H1 (cell line): ENCODE results near the gene VASH1. TPM values are rescaled to one million over a fixed set of nuclear protein-coding genes. Genes with fewer than 3 reads are reported as not detected.

Source experiments
- CTCF ChIA-PET: fragments of 300-600 bp; sonication (Branson Sonifier 250); formaldehyde crosslinking; loops from one replicate; lab custom pipeline; 2021; ENCODE audit not compliant: partially characterized antibody; lab: Charles Lee
- POLR2A ChIA-PET: fragments of 300-600 bp; sonication (Branson Sonifier 250); formaldehyde crosslinking; loops from one replicate; lab custom pipeline; 2021; ENCODE audit warnings: inconsistent platforms; ENCODE audit not compliant: partially characterized antibody; lab: Charles Lee
- DNase-seq, 2 experiments: peaks; one replicate each; pipeline versions ENCODE4 v3.0.0 to v3.0.0-alpha.2; 2010 to 2022; ENCODE audit warnings: low spot score in 2 of 2, low read depth in 1 of 2, mixed read lengths in 1 of 2
- FAIRE-seq: peaks from 2 replicates; lab custom pipeline; 2011; peaks lifted over from hg19 to GRCh38; lab: Jason Lieb, UNC
- H2AFZ ChIP-seq: 2 replicates; pipeline ENCODE4 v1.8.1; 2012; ENCODE audit warnings: low read length, inconsistent platforms
- H2AK5ac ChIP-seq: 2 replicates; pipeline ENCODE4 v1.6.1; 2013; ENCODE audit warnings: low read depth, low read length
- H2BK120ac ChIP-seq: replicated peaks from 2 replicates; pipeline ENCODE3; 2013; ENCODE audit warnings: low read depth, low read length, inconsistent platforms
- H2BK12ac ChIP-seq: 2 replicates; pipeline ENCODE4 v1.6.1; 2013; ENCODE audit warnings: low read depth, low read length
- H2BK15ac ChIP-seq: 2 replicates; pipeline ENCODE4 v1.6.1; 2013; ENCODE audit warnings: low read length
- H2BK20ac ChIP-seq: 2 replicates; pipeline ENCODE4 v1.6.1; 2013; ENCODE audit warnings: low read length
- H2BK5ac ChIP-seq: 2 replicates; pipeline ENCODE4 v1.6.1; 2013; ENCODE audit warnings: low read depth, low read length
- H3K14ac ChIP-seq: 2 replicates; pipeline ENCODE4 v1.6.1; 2013; ENCODE audit warnings: inconsistent platforms; ENCODE audit not compliant: insufficient read length
- H3K18ac ChIP-seq: 2 replicates; pipeline ENCODE4 v1.6.1; 2013; ENCODE audit warnings: low read length; ENCODE audit errors: extremely low read depth
- H3K23ac ChIP-seq: 2 replicates; pipeline ENCODE4 v1.6.1; 2013; ENCODE audit warnings: inconsistent platforms; ENCODE audit not compliant: insufficient read length
- H3K23me2 ChIP-seq: 2 replicates; pipeline ENCODE4 v1.6.1; 2013; ENCODE audit warnings: low read depth, low read length
- H3K27ac ChIP-seq: 2 replicates; pipeline ENCODE4 v1.6.1; 2011; ENCODE audit warnings: low read depth, low read length, inconsistent platforms
- H3K27me3 ChIP-seq, 4 experiments: replicated peaks in 1 of 4; 1 replicate in 1 of 4; 2 replicates in 3 of 4; pipeline versions ENCODE4 v1.6.1 to v1.8.1; 2011 to 2013; ENCODE audit warnings: low read length in 3 of 4, mild to moderate bottlenecking in 3 of 4, inconsistent platforms in 2 of 4, mixed read lengths in 2 of 4, moderate library complexity in 1 of 4; ENCODE audit not compliant: control insufficient read depth in 3 of 4, insufficient read depth in 3 of 4; ENCODE audit errors: extremely low read depth in 1 of 4
- H3K36me3 ChIP-seq, 4 experiments: 2 replicates each; pipeline versions ENCODE4 v1.6.1 to v1.8.1; 2011 to 2013; ENCODE audit warnings: mild to moderate bottlenecking in 4 of 4, low read length in 3 of 4, moderate library complexity in 2 of 4, control low read depth in 1 of 4, inconsistent platforms in 1 of 4; ENCODE audit not compliant: insufficient read depth in 4 of 4, control insufficient read depth in 2 of 4
- H3K4ac ChIP-seq: replicated peaks from 2 replicates; pipeline ENCODE3; 2013; ENCODE audit warnings: low read length, low read depth, mixed read lengths, inconsistent platforms; ENCODE audit not compliant: insufficient read length
- H3K4me1 ChIP-seq, 4 experiments: replicated peaks in 1 of 4; 1 replicate in 1 of 4; 2 replicates in 3 of 4; pipeline versions ENCODE4 v1.6.1 to v1.8.1; 2011 to 2013; ENCODE audit warnings: low read length in 3 of 4, inconsistent platforms in 2 of 4, mixed read lengths in 1 of 4; ENCODE audit not compliant: insufficient read depth in 4 of 4, control insufficient read depth in 3 of 4
- H3K4me2 ChIP-seq, 2 experiments: 2 replicates each; pipeline versions ENCODE4 v1.6.1 to v1.8.1; 2011 to 2013; ENCODE audit warnings: low read depth in 2 of 2, low read length in 2 of 2, control low read depth in 1 of 2, inconsistent platforms in 1 of 2, mild to moderate bottlenecking in 1 of 2; ENCODE audit not compliant: insufficient read depth in 1 of 2
- H3K4me3 ChIP-seq, 4 experiments: fragments of 200-600, 300-600 bp in 1 of 4; sonication (generic), shearing (Covaris generic), sonication (Bioruptor Twin) in 1 of 4; 2 replicates each; pipeline versions ENCODE4 v1.5.1 to v1.8.1; 2011 to 2016; ENCODE audit warnings: low read length in 4 of 4, low read depth in 3 of 4, control low read depth in 2 of 4, inconsistent platforms in 2 of 4, mild to moderate bottlenecking in 2 of 4, mixed read lengths in 1 of 4, moderate library complexity in 1 of 4; ENCODE audit not compliant: insufficient read depth in 2 of 4; ENCODE audit errors: extremely low read depth in 1 of 4
- H3K56ac ChIP-seq: replicated peaks from 2 replicates; pipeline ENCODE3; 2013; ENCODE audit warnings: low read depth, mild to moderate bottlenecking, mixed read lengths, low read length, inconsistent platforms; ENCODE audit not compliant: insufficient read length
- H3K79me1 ChIP-seq: 2 replicates; pipeline ENCODE4 v1.6.1; 2013; ENCODE audit warnings: low read depth, low read length, control low read depth
- H3K79me2 ChIP-seq, 2 experiments: 2 replicates each; pipeline versions ENCODE4 v1.6.1 to v1.8.1; 2012 to 2013; ENCODE audit warnings: low read length in 2 of 2, mild to moderate bottlenecking in 2 of 2, inconsistent platforms in 1 of 2; ENCODE audit not compliant: insufficient read depth in 2 of 2, control insufficient read depth in 1 of 2
- H3K9ac ChIP-seq, 4 experiments: replicated peaks in 1 of 4; 1 replicate in 1 of 4; 2 replicates in 3 of 4; pipeline versions ENCODE4 v1.6.1 to v1.8.1; 2011 to 2013; ENCODE audit warnings: low read depth in 3 of 4, low read length in 3 of 4, control low read depth in 2 of 4, mild to moderate bottlenecking in 2 of 4, moderate library complexity in 2 of 4, inconsistent platforms in 1 of 4; ENCODE audit errors: extremely low read depth in 1 of 4
- H3K9me3 ChIP-seq, 2 experiments: 2 replicates each; pipeline versions ENCODE4 v1.6.1 to v1.8.1; 2012 to 2013; ENCODE audit warnings: mild to moderate bottlenecking in 2 of 2, moderate library complexity in 2 of 2, control low read depth in 1 of 2, inconsistent platforms in 1 of 2, low read depth in 1 of 2, low read length in 1 of 2, mixed read lengths in 1 of 2; ENCODE audit not compliant: insufficient read depth in 2 of 2
- H4K20me1 ChIP-seq, 2 experiments: replicated peaks in 1 of 2; 2 replicates each; pipeline versions ENCODE3 to v1.8.1; 2011 to 2013; ENCODE audit warnings: inconsistent platforms in 2 of 2, low read length in 2 of 2, mild to moderate bottlenecking in 1 of 2; ENCODE audit not compliant: insufficient read depth in 2 of 2, control insufficient read depth in 1 of 2
- H4K5ac ChIP-seq: 2 replicates; pipeline ENCODE4 v1.6.1; 2013; ENCODE audit warnings: low read length, low read depth, mixed read lengths, inconsistent platforms; ENCODE audit not compliant: insufficient read length
- H4K8ac ChIP-seq: 2 replicates; pipeline ENCODE4 v1.8.0; 2013; ENCODE audit warnings: mild to moderate bottlenecking, moderate library complexity, low read length, inconsistent platforms; ENCODE audit not compliant: insufficient read depth; ENCODE audit errors: extremely low read depth
- H4K91ac ChIP-seq: replicated peaks from 2 replicates; pipeline ENCODE3; 2013; ENCODE audit warnings: low read length, mixed read lengths, inconsistent platforms; ENCODE audit not compliant: insufficient read length
- CHD2 ChIP-seq: IDR thresholded peaks from 2 replicates; pipeline ENCODE4 v1.6.1; 2012; ENCODE audit warnings: low read length, improper control_type of control experiment
- CTBP2 ChIP-seq: IDR thresholded peaks from 2 replicates; pipeline ENCODE4 v1.7.0; 2011; ENCODE audit warnings: borderline replicate concordance, mild to moderate bottlenecking, moderate library complexity, mixed read lengths, low read length; ENCODE audit not compliant: insufficient read depth, insufficient read length
- EP300 ChIP-seq, 2 experiments: IDR thresholded peaks; 1 replicate in 1 of 2; 2 replicates in 1 of 2; pipeline ENCODE4 v1.6.1; 2011 to 2012; ENCODE audit warnings: low read depth in 2 of 2, low read length in 2 of 2, mild to moderate bottlenecking in 2 of 2, borderline replicate concordance in 1 of 2, inconsistent platforms in 1 of 2, moderate library complexity in 1 of 2
- JUN ChIP-seq: IDR thresholded peaks from 2 replicates; pipeline ENCODE4 v1.6.1; 2011; ENCODE audit warnings: low read depth, mild to moderate bottlenecking, improper control_type of control experiment, low read length
- JUND ChIP-seq: IDR thresholded peaks from 2 replicates; pipeline ENCODE4 v1.6.1; 2011; ENCODE audit warnings: mild to moderate bottlenecking, improper control_type of control experiment, low read length
- MAFK ChIP-seq: IDR thresholded peaks from 2 replicates; pipeline ENCODE4 v1.6.1; 2012; ENCODE audit warnings: low read depth, mild to moderate bottlenecking, improper control_type of control experiment, low read length
- NANOG ChIP-seq: IDR thresholded peaks from 2 replicates; pipeline ENCODE4 v1.6.1; 2011; ENCODE audit warnings: low read length, low read depth, mild to moderate bottlenecking, inconsistent platforms; ENCODE audit not compliant: insufficient read depth, poor library complexity, severe bottlenecking
- NRF1 ChIP-seq: IDR thresholded peaks from 2 replicates; pipeline ENCODE4 v1.6.1; 2011; ENCODE audit warnings: mild to moderate bottlenecking, low read depth, low read length, improper control_type of control experiment
- POLR2A ChIP-seq, 2 experiments: IDR thresholded peaks; 1 replicate in 1 of 2; 2 replicates in 1 of 2; pipeline ENCODE4 v1.6.1; 2011; ENCODE audit warnings: low read depth in 2 of 2, low read length in 2 of 2, mild to moderate bottlenecking in 2 of 2; ENCODE audit errors: control extremely low read depth in 1 of 2
- SUZ12 ChIP-seq: fragments of 200-600 bp; sonication (generic); IDR thresholded peaks from 2 replicates; pipeline ENCODE4 v1.6.1; 2012; ENCODE audit warnings: mild to moderate bottlenecking, inconsistent platforms, low read length, moderate library complexity, mixed read lengths
- WGBS, 2 experiments: shearing (Covaris generic) in 1 of 2; methylation state at CpG; one replicate each; pipeline versions ENCODE4 v1.1.6 to v1.1.7; 2013 to 2015; ENCODE audit warnings: low lambda C conversion rate in 2 of 2, mixed read lengths in 2 of 2, inconsistent platforms in 1 of 2, low coverage in 1 of 2, missing lambda C conversion rate in 1 of 2; ENCODE audit not compliant: insufficient replicate concordance in 2 of 2, insufficient coverage in 1 of 2, insufficient read length in 1 of 2; ENCODE audit errors: extremely low coverage in 1 of 2, missing lambda C conversion rate in 1 of 2; 5-methylcytosine and 5-hydroxymethylcytosine counted together
- polyA plus RNA-seq, 7 experiments: library from polyadenylated mRNA; depleted of rRNA in 3 of 7; stranded (reverse) in 5 of 7; unstranded in 2 of 7; fragments of >200 nt in 5 of 7; fragments of 200-250 nt in 2 of 7; gene quantifications; 1 replicate in 5 of 7; 2 replicates in 1 of 7; 4 replicates in 1 of 7; pipeline versions ENCODE4 v1.2.1 to v1.2.3, GENCODE V29; 2011 to 2013; ENCODE audit warnings: missing spikeins in 2 of 7, mixed read lengths in 2 of 7
- total RNA-seq: library from RNA; stranded (reverse); fragmentation: NEBNext Ultra II Directional; extraction: Animal tissue kit (Norgen Biotek cat#: 25700); gene quantifications from 2 replicates; pipeline ENCODE4 v1.2.1, GENCODE V29; 2021
- TF ChIP-seq, protein P1 (sequence below), 3 experiments: IDR thresholded peaks; 1 replicate in 2 of 3; 2 replicates in 1 of 3; pipeline versions ENCODE4 v1.5.1 to v1.6.1; 2011; ENCODE audit warnings: low read length in 3 of 3, mild to moderate bottlenecking in 3 of 3, inconsistent platforms in 2 of 3, low read depth in 1 of 3, moderate library complexity in 1 of 3; ENCODE audit not compliant: insufficient read depth in 1 of 3; ENCODE audit errors: control extremely low read depth in 1 of 3

Gene VASH1
- total and polyA plus RNA-seq, 2 of the 8 experiments (the other 6 are each of a cell fraction or from before 2014, with no cell fraction given): 3.1 to 6.4 TPM

- Histone ChIP-seq H3K18ac (peak overlapping the region; percentile 56), H3K36me3 (peaks cover 6 to 20% (median 16%) of the 10 kb centered on the region in 4 experiments; a peak in 6 of 8 replicates), H2BK20ac (no peak overlapping the region), H3K79me2 (peaks cover 0 to 20% of the 10 kb centered on the region in 2 experiments; a peak in 2 of 4 replicates), H3K4ac (no peak overlapping the region), H3K9ac (peak overlapping the region; percentile 60 to 78 (median 72)), H2BK12ac (no peak overlapping the region), H3K27ac (no peak overlapping the region; the same call in 1 of the 2 replicates), H3K14ac (no peak overlapping the region), H3K56ac (peak overlapping the region; percentile 42), H2AFZ (no peak overlapping the region), H4K20me1 (peaks cover 3 to 4% of the 10 kb centered on the region in 2 experiments), H3K4me1 (peaks cover 2 to 9% (median 3%) of the 10 kb centered on the region in 4 experiments; a peak in 3 of 7 replicates), H3K27me3 (no peaks in the 10 kb centered on the region; a peak in 2 of 7 replicates), H2BK15ac (no peak overlapping the region), H3K9me3 (no peaks in the 10 kb centered on the region), H3K4me2 (peak overlapping the region; percentile 71 to 94), H2AK5ac (no peak overlapping the region), H2BK120ac (no peak overlapping the region), H3K79me1 (no peaks in the 10 kb centered on the region), H4K8ac (no peak overlapping the region; the same call in 1 of the 2 replicates), H3K23me2 (peaks cover 5% of the 10 kb centered on the region; the same call in 1 of the 2 replicates), H2BK5ac (no peak overlapping the region), H4K5ac (peak overlapping the region; percentile 48), H4K91ac (no peak overlapping the region), H3K4me3 (peak overlapping the region; percentile 74 to 82 (median 80)), H3K23ac (no peak overlapping the region)
- WGBS, 2 experiments: 6% methylated on average over 16 of the region's 20 CpGs; no CpG with 5 or more reads in 1 of the 2 experiments
- POLR2A ChIA-PET: interaction anchor here (0.8 to 2.5 kb wide), 10 partner anchors 8 to 87 kb away, joined by 3 to 11 read pairs (median 5); no protein-coding TSS in a partner anchor
- FAIRE-seq: no peak
- no peak for DNase-seq
- CTCF ChIA-PET: interaction anchor here (0.9 to 2.1 kb wide), 4 partner anchors 26 to 242 kb away, joined by 3 to 14 read pairs (median 3); no protein-coding TSS in a partner anchor
- TF ChIP-seq SUZ12 (no peak), CHD2 (no peak), JUND (no peak), EP300 (IDR thresholded peaks at IDR 0.05; ENCODE audit: borderline replicate concordance in 1 of 2, low read depth in 2 of 2, low read length in 2 of 2) (no peak), NRF1 (no peak), POLR2A (IDR thresholded peaks at IDR 0.05; ENCODE audit: control extremely low read depth in 1 of 2, low read depth in 2 of 2, low read length in 2 of 2) (no peak), MAFK (no peak), CTBP2 (no peak), JUN (no peak), NANOG (no peak)
- TF ChIP-seq, protein P1, sequence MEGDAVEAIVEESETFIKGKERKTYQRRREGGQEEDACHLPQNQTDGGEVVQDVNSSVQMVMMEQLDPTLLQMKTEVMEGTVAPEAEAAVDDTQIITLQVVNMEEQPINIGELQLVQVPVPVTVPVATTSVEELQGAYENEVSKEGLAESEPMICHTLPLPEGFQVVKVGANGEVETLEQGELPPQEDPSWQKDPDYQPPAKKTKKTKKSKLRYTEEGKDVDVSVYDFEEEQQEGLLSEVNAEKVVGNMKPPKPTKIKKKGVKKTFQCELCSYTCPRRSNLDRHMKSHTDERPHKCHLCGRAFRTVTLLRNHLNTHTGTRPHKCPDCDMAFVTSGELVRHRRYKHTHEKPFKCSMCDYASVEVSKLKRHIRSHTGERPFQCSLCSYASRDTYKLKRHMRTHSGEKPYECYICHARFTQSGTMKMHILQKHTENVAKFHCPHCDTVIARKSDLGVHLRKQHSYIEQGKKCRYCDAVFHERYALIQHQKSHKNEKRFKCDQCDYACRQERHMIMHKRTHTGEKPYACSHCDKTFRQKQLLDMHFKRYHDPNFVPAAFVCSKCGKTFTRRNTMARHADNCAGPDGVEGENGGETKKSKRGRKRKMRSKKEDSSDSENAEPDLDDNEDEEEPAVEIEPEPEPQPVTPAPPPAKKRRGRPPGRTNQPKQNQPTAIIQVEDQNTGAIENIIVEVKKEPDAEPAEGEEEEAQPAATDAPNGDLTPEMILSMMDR (IDR thresholded peaks at IDR 0.05; ENCODE audit: control extremely low read depth in 1 of 3, insufficient read depth in 1 of 3, low read depth in 1 of 3, low read length in 3 of 3): no peak
Observed at GRCh38 chr14:76812093-76812421, 50.8 kb downstream of the VASH1 start.
